SKM-1 (cell line): Measurements from ENCODE around the gene RASL11B.

Experiments
- DNase-seq: peaks from one replicate; lab custom pipeline; 2025; ENCODE audit not compliant: unreplicated experiment; lab: John Stamatoyannopoulos, UW

The RASL11B gene

GRCh38 chr4:52843351-52843750 lies 18.8 kb upstream of the RASL11B start:
- no peak for DNase-seq

DNA sequence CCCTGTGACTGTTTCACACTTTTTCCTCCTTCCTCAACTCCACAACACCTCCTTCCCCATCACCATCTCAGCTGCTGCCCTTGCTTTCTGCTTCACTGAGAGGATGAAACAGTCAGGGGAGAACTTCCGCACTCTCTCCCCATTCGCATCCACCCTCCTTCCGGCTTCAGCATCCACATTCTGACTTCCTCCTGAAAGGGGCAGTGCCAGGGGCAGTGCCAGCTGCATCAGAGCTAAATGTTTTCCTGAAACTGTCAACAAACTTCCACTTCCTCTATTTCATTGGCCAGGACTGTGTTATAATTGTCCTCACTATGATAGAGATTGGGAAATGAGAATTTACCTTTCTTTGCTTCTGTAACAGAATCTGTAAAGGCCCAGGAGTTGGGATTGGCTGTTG lies 18.2 kb upstream of the RASL11B start:
- no peak for DNase-seq

DNA sequence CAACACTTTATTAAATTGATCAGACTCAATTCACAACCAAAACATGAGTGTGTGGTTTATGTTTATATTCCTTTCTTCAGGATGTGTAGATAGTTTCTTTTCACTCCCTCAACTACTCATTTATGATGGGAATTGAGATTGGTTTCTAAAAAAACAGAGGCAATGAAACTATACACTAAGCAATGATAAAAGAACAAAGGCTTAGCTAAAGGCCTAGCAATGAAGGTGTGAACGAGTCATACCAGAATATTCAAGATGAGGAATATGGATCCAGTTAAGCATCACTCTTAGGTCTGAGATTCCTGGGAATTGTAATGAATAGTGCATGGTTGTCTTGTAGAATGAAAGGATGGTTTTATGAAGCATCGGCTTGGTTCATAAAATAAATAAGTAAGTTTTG lies 17.5 kb upstream of the RASL11B start:
- no peak for DNase-seq

- DNase-seq, result no peak
These were observed 15.6 kb upstream of the RASL11B start for GRCh38 chr4:52846502-52846901.

DNA sequence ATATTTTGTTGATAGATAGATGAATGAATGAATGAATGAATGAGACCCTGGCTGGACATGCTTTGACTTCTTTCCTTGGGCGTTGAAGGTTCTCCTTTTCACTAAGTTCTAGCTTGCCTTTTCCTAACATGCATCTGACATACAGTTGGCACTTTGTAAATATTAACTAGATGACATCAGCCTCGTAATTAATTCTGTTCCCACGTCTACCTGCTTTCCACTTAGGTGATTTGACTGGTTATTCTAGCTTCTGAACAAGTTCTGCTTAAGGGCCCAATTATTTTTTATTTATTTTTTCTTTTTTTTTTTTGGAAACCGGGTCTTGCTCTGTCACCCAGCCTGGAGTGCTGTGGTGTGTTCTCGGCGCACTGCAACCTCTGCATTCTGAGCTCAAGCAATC lies 13.9 kb upstream of the RASL11B start:
- no peak for DNase-seq

DNA sequence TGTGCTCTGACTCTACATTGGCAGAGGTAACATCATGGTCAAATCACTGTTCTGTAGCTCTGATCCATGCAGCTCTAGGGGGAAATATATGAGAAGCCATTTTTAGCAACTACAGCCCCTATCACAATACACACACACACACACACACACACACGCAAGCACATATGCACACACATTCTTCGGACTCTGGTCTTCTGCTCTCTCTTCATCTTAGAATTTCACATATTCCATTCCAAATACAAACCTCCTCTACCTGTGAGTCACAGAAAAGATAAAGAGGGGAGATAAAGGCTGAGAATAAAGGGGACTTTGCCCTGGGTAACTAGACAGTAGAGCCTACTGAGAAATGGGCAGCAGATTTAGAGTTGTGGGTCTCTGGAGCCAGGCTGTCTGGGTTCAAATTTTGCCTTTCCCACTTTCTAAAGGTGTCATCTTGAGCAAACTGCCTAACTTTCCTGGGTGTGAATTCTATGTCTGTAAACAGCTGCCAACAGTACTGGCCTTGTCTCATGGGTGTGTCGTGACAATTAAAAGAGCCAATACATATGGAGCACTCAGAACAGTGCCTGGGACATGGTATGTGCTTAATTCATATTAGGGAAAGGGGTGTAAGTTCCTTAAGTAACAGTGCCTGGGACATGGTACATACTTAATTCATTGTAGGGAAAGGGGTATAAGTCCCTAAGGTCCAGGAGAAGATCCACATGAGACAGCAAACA lies 11.6 kb upstream of the RASL11B start:
- DNase-seq, result no peak

DNA sequence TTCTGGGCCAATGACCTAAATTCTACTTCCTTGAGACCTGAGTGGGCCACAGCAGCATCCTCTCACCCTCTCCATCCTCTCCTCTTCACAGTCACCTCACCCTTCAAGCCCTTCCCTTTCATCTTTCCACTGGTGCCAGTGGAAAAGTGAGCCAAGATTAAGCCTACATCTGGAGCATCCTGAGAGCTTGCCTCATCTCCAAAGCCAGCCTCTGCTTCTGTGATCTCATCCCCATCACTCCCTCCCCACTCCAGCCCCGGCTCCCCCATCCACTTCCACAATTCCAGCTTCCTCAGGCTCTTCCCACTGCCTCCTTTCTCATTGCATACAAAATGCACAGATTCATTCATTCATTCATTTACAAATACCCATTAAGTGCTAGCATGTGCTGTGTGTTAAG lies 10.1 kb upstream of the RASL11B start:
- no peak for DNase-seq

DNA sequence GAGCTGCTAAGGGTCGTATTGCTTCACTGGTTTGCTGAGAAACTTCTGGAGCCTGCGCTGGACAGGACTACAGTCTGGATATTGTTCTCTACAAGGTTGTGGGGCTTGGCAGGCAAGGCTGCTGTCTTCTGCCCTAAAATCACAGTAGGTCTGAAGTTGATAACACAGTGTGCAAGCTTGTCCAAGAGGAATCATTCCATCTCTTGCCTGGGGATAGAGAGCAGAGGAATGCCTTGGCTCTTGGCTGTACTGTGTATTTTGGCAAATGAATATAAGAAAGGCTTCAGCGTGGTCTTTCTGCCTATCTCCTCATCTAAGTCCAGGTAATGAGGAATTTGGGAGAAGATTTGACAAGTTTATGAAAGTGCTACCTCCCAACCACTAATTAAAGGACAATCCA lies 9.4 kb upstream of the RASL11B start:
- DNase-seq, result no peak

DNA sequence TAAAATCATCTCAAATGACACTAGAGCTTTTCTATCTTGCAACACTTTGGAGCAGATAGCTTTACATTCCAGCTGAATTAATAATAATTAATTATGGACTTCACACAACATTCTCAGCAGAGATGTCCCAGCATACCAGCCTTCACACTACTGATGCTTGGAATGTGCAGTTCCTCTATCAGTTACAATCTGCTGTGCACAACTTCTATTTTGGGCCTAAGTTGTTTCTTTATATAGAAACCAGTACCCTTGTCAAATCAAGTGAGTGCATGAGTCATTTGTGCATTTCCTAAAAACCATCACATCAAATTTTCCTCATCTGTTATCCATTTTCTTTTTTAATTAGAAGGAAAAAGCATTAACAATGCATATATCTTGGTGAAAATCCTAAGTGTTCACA lies 8.8 kb upstream of the RASL11B start:
- DNase-seq, result no peak

DNA sequence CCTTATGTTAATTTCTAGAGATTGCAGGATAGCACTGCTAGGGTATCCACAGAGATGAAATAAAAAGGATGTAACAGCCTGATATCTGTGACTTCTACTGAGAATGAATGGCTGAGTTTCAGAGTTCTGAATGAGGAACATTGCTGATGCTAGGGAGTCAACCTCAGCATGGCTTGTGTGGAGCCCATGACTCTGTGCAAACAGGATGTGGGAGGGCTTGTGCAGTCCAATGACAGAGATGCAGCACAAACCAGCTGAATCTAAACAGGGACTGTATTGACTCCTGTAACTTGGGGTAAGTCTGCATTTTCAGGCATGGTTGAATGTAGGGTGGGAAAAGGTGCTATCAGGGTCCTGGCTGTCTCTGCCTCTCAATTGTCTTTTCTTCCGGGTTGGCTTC lies 5.3 kb upstream of the RASL11B start:
- DNase-seq, result no peak

- no peak for DNase-seq
These were observed 1.8 kb upstream of the RASL11B start for GRCh38 chr4:52860361-52860760.

DNA sequence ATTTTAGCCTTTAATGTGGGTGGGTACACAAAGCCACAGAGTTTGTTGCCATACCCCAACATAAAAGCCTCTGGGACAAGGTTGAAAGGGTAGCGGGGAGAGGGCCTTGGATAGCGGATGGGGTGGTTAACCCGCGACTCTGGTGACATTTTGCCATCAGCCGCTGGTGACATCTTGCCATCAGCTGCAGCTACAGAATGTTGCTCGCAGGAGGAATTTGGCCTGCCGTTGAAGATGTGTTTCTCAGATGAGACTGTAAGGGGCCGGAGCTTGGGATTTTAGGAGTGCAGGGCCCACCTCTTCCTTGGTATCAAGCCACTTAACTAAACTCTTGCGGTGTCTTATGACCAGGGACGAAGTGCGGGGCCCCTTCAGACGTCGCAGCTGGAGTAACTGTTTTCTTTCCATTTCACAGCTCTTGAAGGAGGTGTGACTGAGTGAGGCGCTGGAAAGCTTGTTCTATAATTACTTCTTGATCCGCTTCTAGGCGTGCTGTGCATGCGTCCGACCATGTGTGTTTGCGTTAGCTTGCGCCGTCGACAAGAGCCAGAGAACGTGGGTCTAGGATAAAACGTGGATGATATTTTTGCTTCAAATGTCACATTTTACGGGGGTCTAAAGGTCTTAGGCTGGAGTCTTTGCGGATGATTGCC lies 820 bp upstream of the RASL11B start:
- no peak for DNase-seq

- no peak for DNase-seq
These were observed 583 bp downstream of the RASL11B start for GRCh38 chr4:52862639-52863161.

DNA sequence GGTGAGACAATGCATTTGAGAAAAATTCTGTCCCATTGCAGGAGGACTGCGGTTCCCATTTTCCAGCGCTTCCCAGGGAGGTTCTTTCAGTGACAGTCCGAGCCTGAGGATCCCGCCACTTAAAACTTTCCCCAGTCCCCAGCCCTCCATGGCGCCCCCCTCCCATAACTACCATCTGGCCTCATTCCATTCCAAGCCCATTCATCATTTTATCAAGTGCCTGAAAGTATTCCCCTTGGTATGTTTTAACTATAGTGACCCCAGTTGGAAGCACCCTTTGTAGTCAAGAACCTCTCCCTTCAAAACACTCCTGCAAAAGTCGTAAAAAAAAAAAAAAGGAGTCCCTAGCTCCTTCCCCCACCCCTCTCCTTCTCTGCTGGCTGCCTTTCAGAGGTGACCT lies 1.2 kb downstream of the RASL11B start:
- DNase-seq, result no peak

DNA sequence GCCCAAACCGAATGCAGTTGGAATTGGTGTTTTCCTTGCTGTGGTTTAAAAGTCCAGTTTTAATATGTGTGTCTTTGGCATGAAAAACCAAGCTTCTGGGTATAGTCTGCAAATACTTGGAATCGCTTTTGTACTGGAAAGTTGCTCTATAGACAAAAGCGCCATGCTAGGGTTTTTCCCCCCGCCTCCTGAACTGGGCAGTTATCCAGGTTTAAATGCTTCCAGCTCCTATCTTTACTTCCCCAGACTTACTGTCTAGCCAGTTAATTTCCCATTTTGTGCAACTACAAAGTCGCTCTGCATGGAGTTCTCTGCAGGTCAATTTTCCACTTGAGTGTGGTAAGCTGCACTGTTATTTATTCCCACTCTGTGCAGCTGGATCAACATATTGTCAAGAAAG lies 2.7 kb downstream of the RASL11B start:
- no peak for DNase-seq

GRCh38 chr4:52865300-52865699 lies 3.2 kb downstream of the RASL11B start:
- DNase-seq, result no peak

DNA sequence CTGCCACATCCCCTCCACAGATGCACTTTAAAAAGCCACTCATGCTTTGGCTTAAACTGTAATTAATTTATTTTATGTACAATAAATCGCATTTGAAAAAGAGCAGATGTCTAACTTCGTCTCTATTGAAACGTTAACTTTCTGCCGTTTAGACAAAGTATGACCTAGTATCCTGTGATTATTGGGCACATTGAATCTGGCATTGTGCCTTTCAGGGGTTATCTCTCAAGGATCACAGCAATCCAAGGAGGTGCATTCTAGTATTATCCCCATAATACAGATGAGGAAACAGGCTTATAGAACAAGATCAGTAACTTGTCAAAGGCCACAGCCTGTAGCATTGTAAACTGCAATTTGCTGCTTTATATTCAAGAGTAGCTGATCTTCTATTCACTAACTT lies 4.6 kb downstream of the RASL11B start:
- no peak for DNase-seq

DNA sequence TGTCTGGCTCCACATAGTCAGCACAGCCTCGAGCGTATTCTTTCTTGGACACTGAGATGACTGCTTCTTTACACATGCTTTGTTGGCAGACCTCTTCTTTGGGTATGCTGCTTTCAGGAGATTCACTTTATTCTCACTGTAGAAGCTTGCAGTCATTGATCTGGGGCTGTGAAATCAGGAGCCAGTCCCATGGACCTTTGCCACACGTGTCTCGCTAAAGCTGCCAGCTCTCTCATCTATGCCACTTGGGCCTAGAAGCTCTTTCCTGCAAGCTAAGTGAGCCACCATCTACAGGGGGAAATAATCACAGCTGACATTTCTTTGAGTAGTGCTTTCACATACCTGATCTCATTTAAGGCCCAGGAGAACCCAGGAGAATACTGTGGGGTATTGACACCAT lies 5.0 kb downstream of the RASL11B start:
- no peak for DNase-seq

GRCh38 chr4:52868133-52868532 lies 6.0 kb downstream of the RASL11B start:
- DNase-seq, result no peak

- DNase-seq, result no peak
These were observed 7.1 kb downstream of the RASL11B start for GRCh38 chr4:52869196-52869595.

DNA sequence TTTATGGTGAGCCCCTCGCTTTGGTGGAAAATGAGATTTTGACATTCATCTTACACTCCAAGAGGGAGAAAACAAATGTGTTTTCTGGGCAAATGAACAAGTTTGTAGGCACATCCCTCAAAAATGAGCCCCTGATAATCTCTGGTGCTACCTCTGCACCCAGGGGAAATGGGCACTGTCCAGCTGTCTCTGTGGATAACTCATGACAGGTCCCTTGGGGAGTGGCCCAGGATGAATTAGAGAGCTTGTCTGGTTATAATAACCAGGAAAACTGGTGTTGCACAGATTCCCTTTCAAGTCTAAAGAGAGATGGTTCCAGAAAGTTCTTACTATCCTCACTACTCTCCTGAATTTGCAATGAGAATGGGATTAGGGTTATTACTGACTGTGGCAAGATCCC lies 7.5 kb downstream of the RASL11B start:
- no peak for DNase-seq

DNA sequence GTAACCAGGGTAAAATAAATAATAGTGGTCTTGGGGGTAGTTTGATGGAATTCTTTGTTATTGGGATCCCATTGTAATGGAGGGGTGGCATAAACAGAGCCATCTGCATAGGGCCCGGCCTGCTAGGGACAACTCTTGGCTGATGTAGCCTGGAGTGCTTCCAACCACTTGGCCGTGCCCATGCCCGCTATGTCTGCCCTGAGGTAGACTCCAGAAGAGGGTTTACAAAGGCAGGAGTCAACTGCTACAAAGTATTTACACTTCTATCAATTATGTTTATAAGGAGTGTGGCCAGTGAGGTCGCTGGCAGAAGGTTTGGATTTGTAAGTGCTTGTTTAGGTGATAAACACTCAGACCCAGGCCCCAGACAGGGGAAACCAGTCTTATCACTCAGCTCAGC lies 8.1 kb downstream of the RASL11B start:
- no peak for DNase-seq

DNA sequence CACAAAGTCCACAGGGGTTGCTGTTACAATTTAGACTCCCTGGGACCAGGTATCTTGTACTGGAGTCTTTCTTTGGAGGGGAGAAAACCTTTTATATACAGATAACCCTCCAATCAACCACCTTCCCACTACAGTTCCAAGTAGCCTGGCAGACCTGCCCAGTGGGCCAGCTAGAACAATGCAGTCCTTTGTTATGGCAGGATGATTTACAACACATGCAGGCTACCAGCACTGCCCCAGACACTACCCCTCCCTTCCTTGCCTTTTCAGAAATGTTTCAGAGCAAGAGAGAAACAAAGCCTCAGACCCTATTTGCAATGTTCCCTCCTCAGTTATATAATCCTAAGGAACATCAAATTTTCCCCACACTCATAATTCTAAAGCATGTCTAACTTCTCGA lies 11.1 kb downstream of the RASL11B start:
- DNase-seq, result no peak
